Peyer's patch (tissue), 4 donors: Measurements from ENCODE around the gene PLOD3. TPM values are rescaled to one million over a fixed set of nuclear protein-coding genes. Genes with fewer than 3 reads are reported as not detected.

Source experiments
- small RNA-seq, 2 donors: library from RNA; depleted of rRNA; stranded (forward); fragments of <200 nt; gene quantifications; one replicate each; pipeline ENCODE3, GENCODE V24; 2016
- total RNA-seq, 4 donors: library from RNA; depleted of rRNA; stranded (reverse); fragments of >200 nt; gene quantifications; one replicate each; pipeline ENCODE4 v1.1.0, GENCODE V29; 2016

Gene PLOD3
- total RNA-seq, 4 donors from 2014 or later: 62.7 to 103 (median 83.7) TPM

Small RNA genes lying within 50 kb of the gene (small RNA-seq; reads per million reads assigned to genes)
- gene MIR4653: 0 reads per million in 2 donors

Other genes starting within 250 kb of the PLOD3 start
- 10 to 100 TPM in 2 of 4 donors, 1 to 10 TPM in 2; 4.8 to 31.8 (median 9.0) TPM for gene MUC12, start 248.0 kb downstream of the PLOD3 start, total RNA-seq
- 1,000 to 10,000 TPM in 1 of 4 donors, 100 to 1,000 TPM in 2, 10 to 100 TPM in 1; 64.4 to 1,011 (median 801) TPM for gene MUC17, start 197.5 kb downstream of the PLOD3 start, total RNA-seq
- gene TRIM56, start 132.1 kb downstream of the PLOD3 start, total RNA-seq: 10 to 100 TPM; 19.4 to 43.7 (median 38.3) TPM
- 1 to 10 TPM; 2.4 to 8.3 (median 3.3) TPM for gene SERPINE1, start 90.5 kb downstream of the PLOD3 start, total RNA-seq
- 100 to 1,000 TPM in 2 of 4 donors, 10 to 100 TPM in 2; 53.6 to 136 (median 95.7) TPM for gene AP1S1, start 63.1 kb downstream of the PLOD3 start, total RNA-seq
- under 1 TPM in 1 of 4 donors, not detected in 3; 0.94 TPM for gene VGF, start 52.0 kb downstream of the PLOD3 start, total RNA-seq
- gene NAT16, start 37.3 kb downstream of the PLOD3 start, total RNA-seq: 1 to 10 TPM in 1 of 4 donors, not detected in 3; 1.0 TPM
- gene MOGAT3, start 16.5 kb downstream of the PLOD3 start, total RNA-seq: 100 to 1,000 TPM in 2 of 4 donors, 10 to 100 TPM in 1, not detected in 1; 91.4 to 195 (median 123) TPM
- 100 to 1,000 TPM in 2 of 4 donors, 10 to 100 TPM in 2; 37.1 to 142 (median 110) TPM for gene ZNHIT1, start 584 bp upstream of the PLOD3 start, total RNA-seq
- gene CLDN15, start 20.2 kb upstream of the PLOD3 start, total RNA-seq: 100 to 1,000 TPM in 3 of 4 donors, 10 to 100 TPM in 1; 94.9 to 942 (median 697) TPM
- gene FIS1, start 27.5 kb upstream of the PLOD3 start, total RNA-seq: 100 to 1,000 TPM; 143 to 289 (median 231) TPM
- gene IFT22, start 104.2 kb upstream of the PLOD3 start, total RNA-seq: 1 to 10 TPM in 3 of 4 donors, under 1 TPM in 1; 0.85 to 4.6 (median 2.3) TPM
- gene COL26A1, start 145.3 kb upstream of the PLOD3 start, total RNA-seq: not detected